ENCODE data around the gene FBLIM1.
A peak's percentile ranks its signal among the peaks of the same experiment; 100 is the strongest.

The FBLIM1 gene

DNA sequence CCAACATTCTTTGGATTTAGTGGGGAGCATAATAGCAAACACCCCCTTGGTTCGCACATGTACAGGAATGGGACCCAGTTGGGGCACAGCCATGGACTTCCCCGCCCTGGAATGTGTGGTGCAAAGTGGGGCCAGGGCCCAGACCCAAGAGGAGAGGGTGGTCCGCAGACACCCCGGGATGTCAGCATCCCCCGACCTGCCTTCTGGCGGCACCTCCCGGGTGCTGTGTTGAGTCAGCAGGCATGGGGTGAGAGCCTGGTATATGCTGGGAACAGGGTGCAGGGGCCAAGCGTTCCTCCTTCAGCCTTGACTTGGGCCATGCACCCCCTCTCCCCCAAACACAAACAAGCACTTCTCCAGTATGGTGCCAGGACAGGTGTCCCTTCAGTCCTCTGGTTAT, 27.1 kb downstream of the FBLIM1 start:
- Mint-ChIP-seq H3K9me3 (no peaks in the 10 kb centered on the region), H3K4me1 (peaks cover 6% of the 10 kb centered on the region), H3K27ac (no peak overlapping the region), H3K4me3 (no peak overlapping the region), H3K36me3 (ENCODE audit: low read depth) (peaks cover 23% of the 10 kb centered on the region), H3K27me3 (ENCODE audit: low read depth) (no peaks in the 10 kb centered on the region)
- TF ChIP-seq, protein P1, sequence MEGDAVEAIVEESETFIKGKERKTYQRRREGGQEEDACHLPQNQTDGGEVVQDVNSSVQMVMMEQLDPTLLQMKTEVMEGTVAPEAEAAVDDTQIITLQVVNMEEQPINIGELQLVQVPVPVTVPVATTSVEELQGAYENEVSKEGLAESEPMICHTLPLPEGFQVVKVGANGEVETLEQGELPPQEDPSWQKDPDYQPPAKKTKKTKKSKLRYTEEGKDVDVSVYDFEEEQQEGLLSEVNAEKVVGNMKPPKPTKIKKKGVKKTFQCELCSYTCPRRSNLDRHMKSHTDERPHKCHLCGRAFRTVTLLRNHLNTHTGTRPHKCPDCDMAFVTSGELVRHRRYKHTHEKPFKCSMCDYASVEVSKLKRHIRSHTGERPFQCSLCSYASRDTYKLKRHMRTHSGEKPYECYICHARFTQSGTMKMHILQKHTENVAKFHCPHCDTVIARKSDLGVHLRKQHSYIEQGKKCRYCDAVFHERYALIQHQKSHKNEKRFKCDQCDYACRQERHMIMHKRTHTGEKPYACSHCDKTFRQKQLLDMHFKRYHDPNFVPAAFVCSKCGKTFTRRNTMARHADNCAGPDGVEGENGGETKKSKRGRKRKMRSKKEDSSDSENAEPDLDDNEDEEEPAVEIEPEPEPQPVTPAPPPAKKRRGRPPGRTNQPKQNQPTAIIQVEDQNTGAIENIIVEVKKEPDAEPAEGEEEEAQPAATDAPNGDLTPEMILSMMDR (IDR thresholded peaks at IDR 0.05; ENCODE audit: unreplicated experiment in 3 of 3) = no peak

DNA sequence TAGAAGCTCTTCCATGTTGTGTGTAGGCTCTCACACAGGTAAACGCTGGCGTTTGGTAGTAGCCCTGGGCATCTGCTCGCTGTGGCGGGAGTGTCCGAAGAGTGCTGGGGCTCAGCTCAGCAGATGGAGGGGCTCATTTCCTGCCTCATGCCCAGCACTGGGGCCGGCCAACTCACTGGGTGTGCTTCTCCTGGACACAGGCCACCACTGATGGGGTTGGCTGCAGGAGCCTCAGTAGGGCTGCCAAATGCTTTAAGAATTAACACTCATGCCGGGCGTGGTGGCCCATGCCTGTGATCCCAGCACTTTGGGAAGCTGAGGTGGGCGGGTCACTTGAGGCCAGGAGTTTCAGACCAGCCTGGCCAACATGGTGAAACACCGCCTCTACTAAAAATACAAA, 28.0 kb downstream of the FBLIM1 start:
- TF ChIP-seq, protein P1 (IDR thresholded peaks at IDR 0.05; ENCODE audit: unreplicated experiment in 3 of 3) = no peak

DNA sequence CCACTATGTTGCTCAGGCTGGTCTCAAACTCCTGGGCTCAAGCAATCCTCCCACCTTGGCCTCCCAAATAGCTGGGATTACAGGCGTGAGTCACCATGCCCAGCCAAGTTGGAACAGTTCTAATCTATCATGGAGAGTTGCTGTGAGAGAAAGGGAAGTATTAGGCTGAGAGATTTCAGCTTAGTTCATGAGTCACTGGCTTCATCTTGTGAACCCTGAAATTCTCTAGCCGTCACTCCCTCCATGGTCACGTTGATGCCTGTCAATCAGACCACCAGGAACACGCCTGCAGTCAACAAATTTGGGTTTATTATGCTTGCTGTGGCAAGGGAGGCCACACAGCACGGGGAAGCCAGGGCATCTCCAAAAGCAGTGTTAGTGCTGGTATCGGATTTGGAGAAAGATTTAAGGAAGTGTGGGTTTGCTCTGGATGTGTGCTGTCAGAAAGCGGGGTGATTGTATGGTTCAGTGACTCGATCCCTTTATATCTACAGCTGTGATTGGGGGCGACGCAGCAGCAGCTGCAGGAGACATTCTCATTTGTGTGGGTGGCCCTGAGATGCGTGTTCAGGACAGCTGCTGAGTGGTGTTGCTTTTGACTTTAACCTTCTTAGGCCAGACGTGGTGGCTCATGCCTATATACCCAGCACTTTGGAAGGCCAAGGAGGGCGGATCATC, 30.2 kb downstream of the FBLIM1 start:
- TF ChIP-seq, protein P1 (IDR thresholded peaks at IDR 0.05; ENCODE audit: unreplicated experiment in 3 of 3) = no peak

More for the DNA sequence above, 28.0 kb downstream of the FBLIM1 start:
- Mint-ChIP-seq H3K4me1 (peaks cover 6% of the 10 kb centered on the region), H3K4me3 (no peak overlapping the region), H3K27me3 (ENCODE audit: low read depth) (no peaks in the 10 kb centered on the region), H3K36me3 (ENCODE audit: low read depth) (peaks cover 18% of the 10 kb centered on the region), H3K27ac (peak overlapping the region in 2 of 3 experiments; percentile 38 to 46), H3K9me3 (no peaks in the 10 kb centered on the region)

DNA sequence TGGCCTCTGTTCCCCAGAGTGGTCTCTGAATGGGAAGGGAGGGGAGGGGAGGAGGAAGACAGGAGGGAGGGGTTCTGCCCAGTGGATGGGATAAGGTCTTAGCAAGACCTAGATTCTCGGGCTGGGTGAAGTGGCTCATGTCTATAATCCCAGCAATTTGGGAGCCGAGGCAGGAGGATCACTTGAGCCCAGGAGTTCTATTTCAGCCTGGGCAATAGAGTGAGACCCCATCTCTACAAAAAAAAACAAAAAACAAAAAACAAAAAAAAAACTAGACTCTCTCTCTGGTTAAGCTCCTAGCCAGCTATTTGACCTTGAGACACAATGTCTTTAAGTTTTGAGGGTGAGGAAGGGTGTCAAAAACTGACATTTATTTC, 37.5 kb downstream of the FBLIM1 start:
- H3K27me3 Mint-ChIP-seq (ENCODE audit: low read depth) = peaks cover 20% of the 10 kb centered on the region
- H3K4me3 Mint-ChIP-seq = no peak overlapping the region
- TF ChIP-seq, protein P1 (IDR thresholded peaks at IDR 0.05; ENCODE audit: unreplicated experiment in 3 of 3) = no peak
- H3K27ac Mint-ChIP-seq = peak overlapping the region in 1 of 3 experiments; percentile 6
- no peaks in the 10 kb centered on the region for H3K9me3 Mint-ChIP-seq
- H3K4me1 Mint-ChIP-seq = peaks cover 42% of the 10 kb centered on the region
- no peaks in the 10 kb centered on the region for H3K36me3 Mint-ChIP-seq (ENCODE audit: low read depth)

More for the DNA sequence above, 30.2 kb downstream of the FBLIM1 start:
- H3K27ac Mint-ChIP-seq = peak overlapping the region in 2 of 3 experiments; percentile 11 to 25
- no peak overlapping the region for H3K4me3 Mint-ChIP-seq
- H3K27me3 Mint-ChIP-seq (ENCODE audit: low read depth) = peaks cover 4% of the 10 kb centered on the region
- H3K9me3 Mint-ChIP-seq = no peaks in the 10 kb centered on the region
- H3K4me1 Mint-ChIP-seq = peaks cover 16% of the 10 kb centered on the region
- peaks cover 15% of the 10 kb centered on the region for H3K36me3 Mint-ChIP-seq (ENCODE audit: low read depth)

DNA sequence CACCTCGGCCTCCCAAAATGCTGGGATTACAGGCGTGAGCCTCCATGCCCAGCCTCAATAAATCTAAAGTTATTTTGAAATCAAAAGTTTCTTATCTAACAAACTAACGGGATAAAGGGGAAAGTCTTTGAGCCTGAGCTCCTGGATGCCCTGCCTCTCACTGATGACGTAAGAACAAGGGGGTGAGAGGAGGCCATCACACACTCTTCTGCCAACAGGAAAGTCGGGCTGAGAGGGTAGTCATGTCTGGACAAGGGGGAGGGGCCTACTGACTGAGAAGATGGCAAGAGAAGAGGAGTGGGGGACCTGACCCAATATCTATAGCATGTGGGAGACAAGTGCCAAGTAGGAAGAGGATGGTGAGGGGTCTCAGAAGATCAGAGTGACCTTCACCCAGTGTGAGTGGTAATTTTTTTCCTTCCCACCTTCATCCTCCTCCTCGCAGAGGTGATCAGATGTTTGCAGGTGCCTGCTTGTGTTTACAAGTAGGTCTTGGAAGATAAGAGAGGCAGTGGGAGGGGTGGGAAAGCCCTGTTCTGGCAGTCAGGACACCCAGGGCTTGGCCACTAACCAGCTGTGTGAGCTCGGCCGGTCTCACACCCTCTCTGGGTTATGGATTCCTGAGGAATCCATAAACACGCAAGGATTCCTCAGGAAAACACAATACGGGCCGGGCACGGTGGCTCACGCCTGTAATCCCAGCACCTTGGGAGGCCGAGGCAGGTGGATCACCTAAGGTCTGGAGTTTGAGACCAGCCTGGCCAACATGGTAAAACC, 39.2 kb downstream of the FBLIM1 start:
- H3K4me1 Mint-ChIP-seq = peaks cover 37% of the 10 kb centered on the region
- TF ChIP-seq, protein P1 (IDR thresholded peaks at IDR 0.05; ENCODE audit: unreplicated experiment in 3 of 3) = no peak

More for the DNA sequence above, 39.2 kb downstream of the FBLIM1 start:
- Mint-ChIP-seq H3K4me3 (no peak overlapping the region), H3K36me3 (ENCODE audit: low read depth) (no peaks in the 10 kb centered on the region), H3K27me3 (ENCODE audit: low read depth) (peaks cover 15% of the 10 kb centered on the region), H3K9me3 (no peaks in the 10 kb centered on the region), H3K27ac (peak overlapping the region in 1 of 3 experiments; percentile 41)
